Nephron progenitor cell (in vitro differentiated cells): Measurements from ENCODE around the gene HCK.
A peak's percentile ranks its signal among the peaks of the same experiment; 100 is the strongest.

Experiments used
- DNase-seq: peaks from one replicate; pipeline ENCODE4 v3.0.0; 2021
- H3K27ac Mint-ChIP-seq: 2 replicates; pipeline ENCODE4 v1.8.0; 2021; ENCODE audit warnings: mild to moderate bottlenecking, moderate library complexity, mixed read lengths
- H3K27me3 Mint-ChIP-seq: 2 replicates; pipeline ENCODE4 v1.8.0; 2021; ENCODE audit warnings: mild to moderate bottlenecking, low read depth, mixed read lengths; ENCODE audit not compliant: poor library complexity
- H3K36me3 Mint-ChIP-seq: 2 replicates; pipeline ENCODE4 v1.8.0; 2021; ENCODE audit warnings: low read depth, mixed read lengths
- H3K4me1 Mint-ChIP-seq: 2 replicates; pipeline ENCODE4 v1.8.0; 2021; ENCODE audit warnings: mixed read lengths
- H3K4me3 Mint-ChIP-seq: 2 replicates; pipeline ENCODE4 v1.8.0; 2021; ENCODE audit warnings: mild to moderate bottlenecking, moderate library complexity, mixed read lengths
- H3K9me3 Mint-ChIP-seq: 2 replicates; pipeline ENCODE4 v1.8.0; 2021; ENCODE audit warnings: mild to moderate bottlenecking, moderate library complexity, mixed read lengths
- CTCF ChIP-seq: fragments of 200-600 bp; sonication (generic); IDR thresholded peaks from 2 replicates; pipeline ENCODE4 v1.5.0; 2021; ENCODE audit warnings: antibody characterized with exemption

HCK gene

DNA sequence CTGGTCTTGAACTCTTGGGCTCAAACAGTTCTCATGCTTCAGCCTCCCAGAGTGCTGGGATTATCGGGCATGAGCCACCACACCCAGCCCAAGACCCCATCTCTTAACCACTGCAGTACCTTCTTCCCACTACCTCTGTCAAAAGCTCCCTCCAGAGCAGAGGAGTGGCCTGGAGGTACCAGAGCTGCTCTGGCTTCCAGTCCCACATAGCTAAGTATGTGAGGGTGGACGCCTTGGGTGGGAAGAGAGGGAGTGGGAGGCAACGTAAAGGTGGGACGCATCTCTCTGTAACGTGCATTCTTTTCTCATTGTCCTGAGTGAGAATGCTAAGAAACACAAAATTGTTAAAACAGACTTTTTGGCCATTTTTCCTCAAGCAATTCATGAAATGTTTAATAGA is 82.0 kb downstream of the HCK start:
- Mint-ChIP-seq H3K4me3 (no peak overlapping the region), H3K36me3 (peaks cover 48% of the 10 kb centered on the region), H3K4me1 (peaks cover 37% of the 10 kb centered on the region), H3K9me3 (no peaks in the 10 kb centered on the region), H3K27me3 (no peaks in the 10 kb centered on the region), H3K27ac (no peak overlapping the region)
- TF ChIP-seq CTCF: no peak
- no peak for DNase-seq

DNA sequence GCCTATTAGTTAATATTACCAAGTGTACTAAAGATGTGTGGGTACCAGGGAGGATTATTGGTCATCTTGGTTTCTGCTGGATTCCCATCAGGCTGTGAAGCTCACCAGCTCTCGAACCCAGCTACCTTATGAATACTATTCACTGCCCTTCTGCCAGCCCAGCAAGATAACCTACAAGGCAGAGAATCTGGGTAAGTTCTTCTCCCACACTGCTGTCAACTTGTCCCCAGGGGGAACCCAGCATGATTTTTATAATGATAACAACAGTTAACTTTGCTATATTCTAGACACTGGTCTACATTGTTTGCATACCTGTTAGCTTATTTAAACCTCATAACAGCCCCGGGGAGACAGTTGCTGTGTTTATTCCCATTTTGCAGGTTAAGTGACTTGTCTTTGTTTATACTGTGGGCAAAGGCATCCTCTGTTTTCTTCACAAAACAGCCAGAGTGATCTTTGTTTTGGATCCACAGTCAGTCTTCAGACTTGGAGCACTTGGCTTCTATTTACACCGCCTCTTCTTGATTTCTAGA is 84.0 kb downstream of the HCK start:
- Mint-ChIP-seq H3K9me3 (no peaks in the 10 kb centered on the region), H3K4me3 (no peak overlapping the region), H3K27ac (no peak overlapping the region), H3K4me1 (peaks cover 36% of the 10 kb centered on the region), H3K36me3 (peaks cover 62% of the 10 kb centered on the region), H3K27me3 (no peaks in the 10 kb centered on the region)
- no peak for DNase-seq
- TF ChIP-seq CTCF: no peak

DNA sequence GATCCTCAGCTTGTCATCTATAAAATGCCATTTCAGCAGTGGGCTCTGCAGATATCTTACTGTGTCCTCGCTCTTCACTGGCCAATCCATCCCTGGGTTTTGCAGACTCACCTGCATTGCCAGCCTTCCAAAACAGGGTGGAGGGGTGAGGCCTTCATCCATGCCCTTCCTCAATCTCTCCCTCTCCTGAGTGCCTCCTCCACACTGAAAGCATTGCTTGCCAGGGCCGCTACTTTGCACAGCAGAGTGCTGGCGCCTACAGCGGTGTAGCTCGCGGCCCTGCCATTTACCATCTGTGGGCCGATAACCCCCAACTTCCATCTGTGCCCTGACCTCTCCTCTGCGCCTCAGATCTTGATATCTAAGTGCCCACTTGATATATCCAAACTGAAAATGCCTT is 86.9 kb downstream of the HCK start:
- peaks cover 3% of the 10 kb centered on the region for H3K27me3 Mint-ChIP-seq
- DNase-seq: no peak
- no peak for TF ChIP-seq CTCF
- H3K4me1 Mint-ChIP-seq: peaks cover 11% of the 10 kb centered on the region
- no peaks in the 10 kb centered on the region for H3K9me3 Mint-ChIP-seq
- H3K36me3 Mint-ChIP-seq: peaks cover 63% of the 10 kb centered on the region
- peak overlapping the region; percentile 43 for H3K27ac Mint-ChIP-seq
- H3K4me3 Mint-ChIP-seq: no peak overlapping the region

GRCh38 chr20:32139947-32140346 is 87.9 kb downstream of the HCK start:
- no peak for DNase-seq
- Mint-ChIP-seq H3K27ac (peak overlapping the region; percentile 1), H3K4me3 (no peak overlapping the region), H3K9me3 (no peaks in the 10 kb centered on the region), H3K4me1 (peaks cover 11% of the 10 kb centered on the region), H3K27me3 (peaks cover 3% of the 10 kb centered on the region), H3K36me3 (peaks cover 71% of the 10 kb centered on the region)
- no peak for TF ChIP-seq CTCF

DNA sequence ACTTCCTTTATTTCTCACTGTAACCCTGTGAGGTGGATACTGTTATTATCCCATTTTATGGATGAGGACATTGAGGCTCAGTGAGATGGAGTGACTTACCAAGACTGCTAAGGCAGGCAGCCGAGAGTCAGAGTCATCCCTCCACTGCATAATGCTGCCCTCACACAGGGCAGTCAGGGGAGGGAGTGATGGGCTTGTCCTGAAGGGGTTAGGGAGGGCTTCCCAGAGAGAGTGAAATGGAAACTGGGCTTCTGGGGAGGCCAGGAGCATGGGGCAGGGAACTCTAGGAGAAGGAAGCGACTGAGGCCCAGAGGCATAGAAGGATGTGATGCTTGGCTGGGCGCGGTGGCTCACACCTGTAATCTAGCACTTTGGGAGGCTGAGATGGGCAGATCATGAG is 88.6 kb downstream of the HCK start:
- peaks cover 11% of the 10 kb centered on the region for H3K4me1 Mint-ChIP-seq
- H3K9me3 Mint-ChIP-seq: no peaks in the 10 kb centered on the region
- H3K27ac Mint-ChIP-seq: no peak overlapping the region
- peaks cover 3% of the 10 kb centered on the region for H3K27me3 Mint-ChIP-seq
- H3K36me3 Mint-ChIP-seq: peaks cover 74% of the 10 kb centered on the region
- no peak for TF ChIP-seq CTCF
- no peak for DNase-seq
- no peak overlapping the region for H3K4me3 Mint-ChIP-seq

- H3K27me3 Mint-ChIP-seq: peaks cover 3% of the 10 kb centered on the region
- peaks cover 79% of the 10 kb centered on the region for H3K36me3 Mint-ChIP-seq
- peak overlapping the region; percentile 24 for H3K27ac Mint-ChIP-seq
- H3K4me3 Mint-ChIP-seq: no peak overlapping the region
- no peak for TF ChIP-seq CTCF
- H3K4me1 Mint-ChIP-seq: peaks cover 11% of the 10 kb centered on the region
- H3K9me3 Mint-ChIP-seq: no peaks in the 10 kb centered on the region
- DNase-seq: no peak
Observed at GRCh38 chr20:32141465-32141980, 89.5 kb downstream of the HCK start.
